Measurements from ENCODE around the gene TBX15. TPM values are rescaled to one million over a fixed set of nuclear protein-coding genes. Genes with fewer than 3 reads are reported as not detected.
A peak's percentile ranks its signal among the peaks of the same experiment; 100 is the strongest.

Gene TBX15
- under 1 TPM; 0.63 to 0.74 TPM for total RNA-seq
- 1.5 TPM for polyA plus RNA-seq (ENCODE audit: insufficient read depth, low read depth, low replicate concordance)
- long read RNA-seq, donor 1: 0 reads
- long read RNA-seq, donor 2: 0 reads

DNA sequence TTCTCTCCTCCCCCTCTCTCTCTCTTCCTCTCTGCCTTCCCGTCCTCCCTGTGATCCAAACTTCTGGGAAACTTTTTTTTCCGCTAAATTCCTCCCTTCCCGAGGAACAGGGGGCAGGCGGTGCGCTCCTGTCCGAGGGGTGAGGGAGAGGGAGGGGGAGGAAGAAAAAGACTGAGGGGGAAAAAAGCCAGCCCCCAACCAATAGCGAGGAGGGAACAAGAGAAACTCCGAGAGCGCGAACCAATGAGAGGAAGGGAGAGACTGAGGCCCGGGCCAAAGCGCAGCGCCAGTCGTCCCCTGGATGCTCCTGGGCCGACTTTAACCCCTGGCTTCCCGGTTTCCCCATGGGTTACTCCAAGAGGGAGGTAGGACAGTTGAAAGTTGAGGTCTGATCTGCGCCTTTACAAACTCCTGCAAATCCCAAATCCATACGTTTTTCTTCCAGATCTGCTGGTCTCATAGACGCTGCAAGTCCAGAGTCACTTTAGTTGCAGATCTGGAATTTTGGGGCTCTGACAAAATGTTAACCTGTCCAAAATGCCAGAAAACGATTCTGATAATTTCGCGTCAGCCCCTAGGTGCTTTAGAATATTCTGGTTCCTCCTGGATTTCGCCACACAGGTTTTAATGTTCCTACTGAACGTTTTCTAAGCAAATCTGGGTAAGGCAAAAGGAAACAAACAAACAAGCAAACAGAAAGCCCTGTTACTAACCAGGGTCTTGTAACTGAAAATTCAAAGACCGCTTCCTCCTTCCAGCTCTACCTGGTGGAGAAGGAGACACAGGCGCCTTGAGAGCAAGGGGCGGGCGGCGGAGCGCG, at the start of gene TBX15:
Gene TBX15, minus strand, starts transcription at position 158 of the 820 bp plus-strand sequence. CDS start 548 bp downstream, outside the sequence.
- no peaks in the 10 kb centered on the region for H3K9me3 ChIP-seq
- peak within 1 kb of the TSS; percentile 31 to 42 for H3K4me3 ChIP-seq
- no peak within 1 kb of the TSS for H3K27ac ChIP-seq
- peaks cover 4% of the 10 kb centered on the region for H3K27me3 ChIP-seq
- TF ChIP-seq POLR2A (IDR thresholded peaks at IDR 0.05): no peak
- DNase-seq: no peak
- intact Hi-C loops (cut with DNase I; ENCODE audit: low total_unique reads): no loop called here
- H3K36me3 ChIP-seq (ENCODE audit: low read depth, missing control alignments): no peaks in the 10 kb centered on the region
- WGBS, 2 donors: 12 to 14% methylated on average over 31 of the region's 31 CpGs
- peaks cover 9% of the 10 kb centered on the region for H3K4me1 ChIP-seq

DNA sequence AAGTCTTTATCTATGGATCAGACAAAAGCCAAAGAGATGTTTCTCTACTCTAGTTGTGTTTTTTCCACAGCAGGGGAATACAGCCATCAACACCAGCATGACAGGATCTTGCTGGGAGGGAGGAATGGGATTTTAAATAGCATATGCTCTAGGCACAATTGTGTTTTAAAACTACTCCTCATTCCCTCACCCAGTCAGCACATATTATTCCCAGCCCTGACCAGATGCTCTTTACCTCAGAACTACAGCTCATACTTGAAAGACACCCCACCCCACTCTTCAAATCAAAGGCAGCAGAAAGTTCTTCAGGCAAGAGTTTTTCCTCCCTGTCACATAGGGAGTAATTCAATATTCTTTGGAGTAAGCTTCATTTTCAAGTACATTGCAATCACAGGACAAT, 46.2 kb upstream of the TBX15 start:
- Histone ChIP-seq H3K4me1 (no peaks in the 10 kb centered on the region), H3K9me3 (no peaks in the 10 kb centered on the region), H3K27ac (no peak overlapping the region), H3K36me3 (ENCODE audit: low read depth, missing control alignments) (no peaks in the 10 kb centered on the region), H3K27me3 (no peaks in the 10 kb centered on the region), H3K4me3 (no peak overlapping the region)
- intact Hi-C loops (cut with DNase I; ENCODE audit: low total_unique reads): no loop called here
- DNase-seq: no peak
- no peak for TF ChIP-seq POLR2A (IDR thresholded peaks at IDR 0.05)
- TF ChIP-seq, protein P1, sequence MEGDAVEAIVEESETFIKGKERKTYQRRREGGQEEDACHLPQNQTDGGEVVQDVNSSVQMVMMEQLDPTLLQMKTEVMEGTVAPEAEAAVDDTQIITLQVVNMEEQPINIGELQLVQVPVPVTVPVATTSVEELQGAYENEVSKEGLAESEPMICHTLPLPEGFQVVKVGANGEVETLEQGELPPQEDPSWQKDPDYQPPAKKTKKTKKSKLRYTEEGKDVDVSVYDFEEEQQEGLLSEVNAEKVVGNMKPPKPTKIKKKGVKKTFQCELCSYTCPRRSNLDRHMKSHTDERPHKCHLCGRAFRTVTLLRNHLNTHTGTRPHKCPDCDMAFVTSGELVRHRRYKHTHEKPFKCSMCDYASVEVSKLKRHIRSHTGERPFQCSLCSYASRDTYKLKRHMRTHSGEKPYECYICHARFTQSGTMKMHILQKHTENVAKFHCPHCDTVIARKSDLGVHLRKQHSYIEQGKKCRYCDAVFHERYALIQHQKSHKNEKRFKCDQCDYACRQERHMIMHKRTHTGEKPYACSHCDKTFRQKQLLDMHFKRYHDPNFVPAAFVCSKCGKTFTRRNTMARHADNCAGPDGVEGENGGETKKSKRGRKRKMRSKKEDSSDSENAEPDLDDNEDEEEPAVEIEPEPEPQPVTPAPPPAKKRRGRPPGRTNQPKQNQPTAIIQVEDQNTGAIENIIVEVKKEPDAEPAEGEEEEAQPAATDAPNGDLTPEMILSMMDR (IDR thresholded peaks at IDR 0.05): no peak

DNA sequence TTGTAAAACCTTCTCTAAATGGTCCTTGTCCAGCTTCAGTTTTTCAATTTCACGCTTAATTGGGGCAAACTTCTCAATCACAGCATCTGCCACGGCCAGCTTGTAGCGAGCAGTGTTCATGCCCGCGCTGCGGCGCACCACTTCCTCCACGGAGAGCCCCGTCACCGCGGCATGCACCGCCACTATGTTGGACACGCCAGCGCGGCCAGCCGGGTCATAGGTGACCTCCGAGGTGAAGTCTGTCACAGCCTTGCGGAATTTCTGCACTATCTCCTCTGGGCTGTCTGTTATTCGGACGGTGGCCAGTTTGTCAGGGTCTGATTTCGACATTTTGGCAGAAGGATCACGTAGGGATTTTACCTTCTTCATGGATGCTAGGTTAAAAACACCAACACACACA, 44.8 kb upstream of the TBX15 start:
- intact Hi-C loops (cut with DNase I; ENCODE audit: low total_unique reads): no loop called here
- Histone ChIP-seq H3K4me3 (no peak overlapping the region), H3K4me1 (no peaks in the 10 kb centered on the region), H3K27ac (no peak overlapping the region), H3K27me3 (no peaks in the 10 kb centered on the region), H3K9me3 (no peaks in the 10 kb centered on the region), H3K36me3 (ENCODE audit: low read depth, missing control alignments) (no peaks in the 10 kb centered on the region)
- WGBS, 2 donors: 62 to 94% methylated on average over 22 of the region's 22 CpGs
- no peak for DNase-seq
- TF ChIP-seq POLR2A (IDR thresholded peaks at IDR 0.05): no peak
- TF ChIP-seq, protein P1 (IDR thresholded peaks at IDR 0.05): no peak

DNA sequence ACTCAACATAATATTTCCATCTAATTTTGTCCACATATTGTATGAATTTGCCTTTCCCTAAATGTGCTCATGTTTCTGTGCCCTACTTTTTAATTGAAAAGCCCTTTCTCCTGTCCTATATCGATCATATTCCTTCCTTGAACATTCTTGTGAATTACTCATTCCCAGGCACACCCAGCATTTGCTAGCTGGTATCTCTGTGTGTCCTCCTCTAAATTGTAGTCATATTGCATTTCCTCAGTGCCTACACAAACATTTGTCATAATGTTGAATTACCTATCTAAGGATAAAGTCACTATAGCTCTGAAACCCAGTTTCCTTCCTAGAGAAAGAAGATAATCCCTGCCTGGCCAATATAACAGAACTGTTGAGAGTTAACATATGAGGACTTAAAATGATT, 39.6 kb upstream of the TBX15 start:
- intact Hi-C loops (cut with DNase I; ENCODE audit: low total_unique reads): no loop called here
- no peaks in the 10 kb centered on the region for H3K4me1 ChIP-seq
- no peak overlapping the region for H3K27ac ChIP-seq
- H3K36me3 ChIP-seq (ENCODE audit: low read depth, missing control alignments): no peaks in the 10 kb centered on the region
- no peaks in the 10 kb centered on the region for H3K27me3 ChIP-seq
- no peaks in the 10 kb centered on the region for H3K9me3 ChIP-seq
- H3K4me3 ChIP-seq: no peak overlapping the region
- WGBS, 2 donors: 88 to 98% methylated on average over 1 of the region's 1 CpG
- no peak for DNase-seq
- TF ChIP-seq, protein P1 (IDR thresholded peaks at IDR 0.05): no peak
- no peak for TF ChIP-seq POLR2A (IDR thresholded peaks at IDR 0.05)

DNA sequence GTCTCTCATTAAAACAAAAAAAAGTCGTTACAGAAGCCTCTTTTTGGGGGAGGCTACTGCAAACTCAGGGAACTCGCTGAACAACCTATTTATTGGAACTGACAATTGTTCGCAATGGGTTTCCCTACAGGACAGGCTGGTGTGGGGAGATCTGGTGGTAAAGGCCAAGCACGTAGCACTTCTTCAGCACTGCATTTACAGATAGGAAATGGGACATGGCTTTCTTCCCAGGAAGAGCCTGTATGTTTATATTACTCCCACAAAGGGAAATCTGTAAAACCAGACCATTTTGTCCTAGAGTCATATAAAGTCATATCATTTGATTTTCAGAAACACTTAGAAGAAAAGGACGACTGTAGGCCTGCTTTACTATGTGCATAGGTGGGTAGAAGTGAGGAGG, 38.8 kb upstream of the TBX15 start:
- intact Hi-C loops (cut with DNase I; ENCODE audit: low total_unique reads): no loop called here
- TF ChIP-seq POLR2A (IDR thresholded peaks at IDR 0.05): no peak
- TF ChIP-seq, protein P1 (IDR thresholded peaks at IDR 0.05): no peak

More for the DNA sequence above, 38.8 kb upstream of the TBX15 start:
- no peak for DNase-seq
- Histone ChIP-seq H3K27me3 (no peaks in the 10 kb centered on the region), H3K4me1 (no peaks in the 10 kb centered on the region), H3K27ac (no peak overlapping the region), H3K36me3 (ENCODE audit: low read depth, missing control alignments) (no peaks in the 10 kb centered on the region), H3K9me3 (no peaks in the 10 kb centered on the region), H3K4me3 (no peak overlapping the region)
- 79 to 81% methylated on average over 5 of the region's 5 CpGs for WGBS, 2 donors
